ENCODE measurements around the gene MME. TPM values are rescaled to one million over a fixed set of nuclear protein-coding genes. Genes with fewer than 3 reads are reported as not detected.
"Not testable (repeated sequence)": the region's sequence is repeated elsewhere in the genome, so short reads cannot be mapped to it uniquely, and the experiment has no call there.

Gene MME
- total and polyA plus RNA-seq, 10 of the 15 experiments (the other 5 are each of a cell fraction or from before 2014, with no cell fraction given) = under 0.01 to 0.23 (median 0.09) TPM; not detected in 3

- no peak for TF ChIP-seq RB1 (IDR thresholded peaks at IDR 0.05; ENCODE audit: borderline replicate concordance)
- no peak for TF ChIP-seq KLF5 (IDR thresholded peaks at IDR 0.05; ENCODE audit: partially characterized antibody)
- TF ChIP-seq POLR2AphosphoS5 (IDR thresholded peaks at IDR 0.05; ENCODE audit: low read length) = no peak
- TF ChIP-seq, protein P1, sequence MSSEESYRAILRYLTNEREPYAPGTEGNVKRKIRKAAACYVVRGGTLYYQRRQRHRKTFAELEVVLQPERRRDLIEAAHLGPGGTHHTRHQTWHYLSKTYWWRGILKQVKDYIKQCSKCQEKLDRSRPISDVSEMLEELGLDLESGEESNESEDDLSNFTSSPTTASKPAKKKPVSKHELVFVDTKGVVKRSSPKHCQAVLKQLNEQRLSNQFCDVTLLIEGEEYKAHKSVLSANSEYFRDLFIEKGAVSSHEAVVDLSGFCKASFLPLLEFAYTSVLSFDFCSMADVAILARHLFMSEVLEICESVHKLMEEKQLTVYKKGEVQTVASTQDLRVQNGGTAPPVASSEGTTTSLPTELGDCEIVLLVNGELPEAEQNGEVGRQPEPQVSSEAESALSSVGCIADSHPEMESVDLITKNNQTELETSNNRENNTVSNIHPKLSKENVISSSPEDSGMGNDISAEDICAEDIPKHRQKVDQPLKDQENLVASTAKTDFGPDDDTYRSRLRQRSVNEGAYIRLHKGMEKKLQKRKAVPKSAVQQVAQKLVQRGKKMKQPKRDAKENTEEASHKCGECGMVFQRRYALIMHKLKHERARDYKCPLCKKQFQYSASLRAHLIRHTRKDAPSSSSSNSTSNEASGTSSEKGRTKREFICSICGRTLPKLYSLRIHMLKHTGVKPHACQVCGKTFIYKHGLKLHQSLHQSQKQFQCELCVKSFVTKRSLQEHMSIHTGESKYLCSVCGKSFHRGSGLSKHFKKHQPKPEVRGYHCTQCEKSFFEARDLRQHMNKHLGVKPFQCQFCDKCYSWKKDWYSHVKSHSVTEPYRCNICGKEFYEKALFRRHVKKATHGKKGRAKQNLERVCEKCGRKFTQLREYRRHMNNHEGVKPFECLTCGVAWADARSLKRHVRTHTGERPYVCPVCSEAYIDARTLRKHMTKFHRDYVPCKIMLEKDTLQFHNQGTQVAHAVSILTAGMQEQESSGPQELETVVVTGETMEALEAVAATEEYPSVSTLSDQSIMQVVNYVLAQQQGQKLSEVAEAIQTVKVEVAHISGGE (CRISPR knock-in tag; IDR thresholded peaks at IDR 0.05) = no peak
- TF ChIP-seq IKZF1 (conservative IDR thresholded peaks at IDR 0.05) = no peak
- TF ChIP-seq CBX3 (IDR thresholded peaks at IDR 0.05; ENCODE audit: borderline replicate concordance, low read depth) = no peak
- no peak overlapping the region for H3K27ac ChIP-seq (ENCODE audit: control insufficient read depth, insufficient read depth)
- no peak for FAIRE-seq
- H3K9ac ChIP-seq (ENCODE audit: control insufficient read depth, insufficient read depth, low read length) = no peak overlapping the region
- BruUV-seq (replicated peaks) = no TSS peak
- DNase-seq (ENCODE audit: low read depth, low spot score) = no peak
- H3K9me3 ChIP-seq (replicated peaks; ENCODE audit: control insufficient read depth, insufficient read depth, low read length) = no peaks in the 10 kb centered on the region
- H3K36me3 ChIP-seq (ENCODE audit: control insufficient read depth in 2 of 2, insufficient read depth in 2 of 2, low read length in 1 of 2) = no peaks in the 10 kb centered on the region
- SMC1A ChIA-PET (ENCODE audit: uncharacterized antibody, unreplicated experiment) = no interaction called here
- in situ Hi-C loops (cut with MboI) (no loop called here), intact Hi-C loops (cut with micrococcal nuclease; ENCODE audit: unreplicated experiment) (no loop called here)
- RAD21 ChIA-PET (ENCODE audit: unreplicated experiment) = no interaction called here
- no peaks in the 10 kb centered on the region for H4K20me1 ChIP-seq (ENCODE audit: control insufficient read depth, insufficient read depth)
- H2AFZ ChIP-seq (ENCODE audit: control insufficient read depth, low read depth, low read length) = no peak overlapping the region
- H3K27me3 ChIP-seq (replicated peaks in 1 of 2; ENCODE audit: control insufficient read depth in 2 of 2, insufficient read depth in 2 of 2, low read length in 1 of 2) = no peaks in the 10 kb centered on the region
- CTCF ChIA-PET = interaction anchor here (0.6 kb wide), 1 partner anchor 151 kb away, joined by 4 read pairs; no protein-coding TSS in a partner anchor
- no peak overlapping the region for H3K4me3 ChIP-seq
- no peak overlapping the region for H3K4me2 ChIP-seq (ENCODE audit: control insufficient read depth, insufficient read depth)
- H3K4me1 ChIP-seq (ENCODE audit: control insufficient read depth, insufficient read depth, low read length) = no peaks in the 10 kb centered on the region
- no peak for ATAC-seq
- no peaks in the 10 kb centered on the region for H3K79me2 ChIP-seq (ENCODE audit: control insufficient read depth, insufficient read depth, low read length)
- POLR2A ChIA-PET = no interaction called here
Measured at GRCh38 chr3:155211940-155212339, 131.8 kb downstream of the MME start.

GRCh38 chr3:155216007-155216406 is 135.9 kb downstream of the MME start:
- intact Hi-C loops (cut with micrococcal nuclease; ENCODE audit: unreplicated experiment); ATAC-seq; DNase-seq (ENCODE audit: low read depth, low spot score); RAD21 ChIA-PET (ENCODE audit: unreplicated experiment); H3K27me3 ChIP-seq (replicated peaks in 1 of 2; ENCODE audit: control insufficient read depth in 2 of 2, insufficient read depth in 2 of 2, low read length in 1 of 2); BruUV-seq (replicated peaks); FAIRE-seq; H3K4me2 ChIP-seq (ENCODE audit: control insufficient read depth, insufficient read depth); POLR2A ChIA-PET; H2AFZ ChIP-seq (ENCODE audit: control insufficient read depth, low read depth, low read length); CTCF ChIA-PET; H4K20me1 ChIP-seq (ENCODE audit: control insufficient read depth, insufficient read depth); H3K9ac ChIP-seq (ENCODE audit: control insufficient read depth, insufficient read depth, low read length); H3K79me2 ChIP-seq (ENCODE audit: control insufficient read depth, insufficient read depth, low read length); H3K4me3 ChIP-seq; H3K9me3 ChIP-seq (replicated peaks; ENCODE audit: control insufficient read depth, insufficient read depth, low read length); H3K27ac ChIP-seq (ENCODE audit: control insufficient read depth, insufficient read depth); H3K36me3 ChIP-seq (ENCODE audit: control insufficient read depth in 2 of 2, insufficient read depth in 2 of 2, low read length in 1 of 2); H3K4me1 ChIP-seq (ENCODE audit: control insufficient read depth, insufficient read depth, low read length); in situ Hi-C loops (cut with MboI); SMC1A ChIA-PET (ENCODE audit: uncharacterized antibody, unreplicated experiment): not testable (repeated sequence)
- 27% methylated on average over 3 of the region's 3 CpGs for WGBS (ENCODE audit: insufficient coverage, insufficient replicate concordance, low lambda C conversion rate, missing lambda C conversion rate)

Data from GM12878 (cell line).